ENCODE measurements around the gene NAT9.

NAT9 gene

DNA sequence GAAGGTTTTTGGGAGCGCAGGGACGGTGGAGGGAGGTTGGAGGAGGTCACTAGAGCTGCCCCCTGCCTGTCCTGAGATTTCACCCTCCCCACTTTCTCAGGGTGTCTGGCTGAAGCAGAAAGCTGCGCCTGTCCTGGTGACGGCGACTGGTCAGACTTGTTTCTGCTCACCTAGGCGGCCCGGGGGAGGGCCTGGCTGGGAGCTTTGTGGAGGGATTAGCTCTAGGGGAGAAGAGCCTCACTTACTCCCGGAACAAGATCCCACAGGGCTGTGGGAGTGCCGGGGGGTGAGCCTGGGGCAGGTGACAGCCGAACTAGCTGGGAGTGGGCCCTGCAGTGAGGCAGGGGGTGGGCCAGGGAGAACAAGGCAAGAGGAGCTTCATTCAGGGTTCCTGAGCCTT is 16.2 kb downstream of the NAT9 start:
- no peak for DNase-seq

DNA sequence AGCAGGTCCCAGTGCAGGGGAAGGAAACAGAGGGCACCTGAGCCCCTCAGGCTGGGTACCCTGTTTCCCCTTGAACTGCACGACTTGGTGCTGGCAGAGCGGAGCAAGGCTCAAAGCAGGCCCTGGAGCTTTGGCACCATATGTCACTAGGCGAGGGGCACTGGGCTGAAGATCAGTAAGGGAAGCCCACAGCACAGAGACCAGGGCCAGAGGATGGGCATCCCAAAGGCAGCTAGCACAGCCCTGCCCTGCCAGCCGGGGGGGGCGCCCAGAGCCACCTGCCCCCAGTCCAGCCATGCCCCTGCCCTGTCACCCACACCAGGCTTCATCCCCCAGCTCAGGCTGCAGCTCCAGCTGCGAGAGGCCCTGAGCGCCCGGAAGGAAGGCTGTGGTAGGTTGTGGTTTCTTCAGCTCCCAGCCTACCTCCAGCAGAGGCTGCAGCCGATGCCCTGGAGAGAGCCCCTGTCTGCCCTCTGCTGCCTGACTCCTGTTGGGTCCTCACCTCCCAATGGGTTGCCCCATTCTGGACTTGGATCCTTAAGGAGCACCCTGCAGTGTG is 16.8 kb downstream of the NAT9 start:
- DNase-seq, result no peak

DNA sequence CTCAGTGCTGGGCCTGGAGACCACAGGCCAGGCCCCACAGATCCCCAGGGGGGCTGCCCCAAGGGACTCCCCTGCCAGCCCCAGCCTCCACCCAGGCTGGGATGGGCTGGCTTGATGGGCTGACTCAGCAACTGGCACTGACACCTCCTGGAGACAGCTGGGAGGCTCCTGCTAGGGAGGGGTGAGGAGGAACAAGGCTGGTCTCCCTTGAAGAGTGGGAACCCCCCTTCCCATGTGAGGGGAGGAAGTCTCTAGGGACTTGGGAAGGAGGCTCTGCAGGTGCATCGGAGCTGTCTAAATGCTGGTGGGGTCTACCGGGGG is 17.3 kb downstream of the NAT9 start:
- DNase-seq, result no peak

DNA sequence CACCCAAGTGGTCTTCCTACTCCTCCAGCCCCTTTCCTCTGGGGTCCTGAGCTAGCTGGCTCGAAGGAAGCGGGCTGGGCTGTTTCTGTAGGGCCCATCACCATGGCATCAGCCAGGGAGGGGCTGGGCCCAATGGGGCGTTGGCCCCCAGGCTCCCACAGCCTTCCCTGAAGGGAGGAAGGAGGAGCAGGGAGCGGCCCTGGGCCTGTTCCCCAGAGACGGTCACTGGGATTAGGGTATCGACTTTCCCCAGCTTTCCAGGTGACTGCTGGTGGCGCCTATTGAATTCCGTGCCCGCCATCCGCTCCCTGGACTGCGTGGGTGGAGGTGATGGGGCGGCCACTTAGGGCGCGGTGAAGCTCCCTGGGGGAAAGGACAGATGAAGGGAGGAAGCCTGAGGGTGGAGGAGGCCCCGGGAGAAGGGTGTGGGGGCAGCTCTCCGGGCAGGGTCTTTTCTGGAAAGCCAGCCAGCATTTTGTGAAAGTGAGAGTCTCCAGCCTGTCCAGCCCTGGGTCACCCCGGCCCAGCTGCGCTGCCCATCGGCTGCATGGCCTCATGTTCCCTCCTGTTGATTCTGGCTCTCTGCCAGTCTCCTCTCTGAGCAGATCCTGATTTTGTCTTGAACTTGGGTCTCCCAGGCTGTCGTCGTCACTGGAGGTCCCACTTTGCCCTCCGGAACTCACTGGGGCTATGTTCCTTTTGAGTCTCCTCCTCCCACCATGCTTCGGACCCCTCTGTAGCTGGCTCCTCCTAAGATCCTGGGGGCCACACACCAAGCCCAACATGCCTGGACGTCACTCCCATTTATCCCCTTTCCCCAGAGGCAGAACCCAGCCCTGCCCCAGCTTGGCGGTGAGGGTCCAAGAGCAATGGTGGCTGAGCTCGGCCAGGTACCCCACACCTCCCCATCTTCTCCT is 18.0 kb downstream of the NAT9 start:
- no peak for DNase-seq

DNA sequence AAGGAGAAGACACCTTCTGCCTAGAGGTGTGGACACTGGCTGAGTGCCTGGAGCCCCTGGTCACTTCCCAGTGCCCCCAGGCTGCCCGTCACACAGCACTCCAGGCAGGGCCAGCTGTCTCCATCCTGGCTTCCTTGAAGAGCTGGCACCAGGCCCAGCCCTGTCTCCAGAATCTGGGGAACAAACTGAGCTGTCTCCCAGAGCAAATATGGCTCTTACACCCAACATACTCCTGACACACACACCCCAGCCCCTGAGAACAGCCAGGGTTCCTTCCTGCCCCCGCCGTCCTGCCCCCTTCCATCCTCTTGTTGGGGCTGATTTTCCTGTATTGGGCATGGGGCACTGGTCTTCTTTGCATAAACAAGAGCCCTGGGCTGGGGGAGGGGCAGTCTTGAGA is 18.6 kb downstream of the NAT9 start:
- DNase-seq, result peak; percentile 42

DNA sequence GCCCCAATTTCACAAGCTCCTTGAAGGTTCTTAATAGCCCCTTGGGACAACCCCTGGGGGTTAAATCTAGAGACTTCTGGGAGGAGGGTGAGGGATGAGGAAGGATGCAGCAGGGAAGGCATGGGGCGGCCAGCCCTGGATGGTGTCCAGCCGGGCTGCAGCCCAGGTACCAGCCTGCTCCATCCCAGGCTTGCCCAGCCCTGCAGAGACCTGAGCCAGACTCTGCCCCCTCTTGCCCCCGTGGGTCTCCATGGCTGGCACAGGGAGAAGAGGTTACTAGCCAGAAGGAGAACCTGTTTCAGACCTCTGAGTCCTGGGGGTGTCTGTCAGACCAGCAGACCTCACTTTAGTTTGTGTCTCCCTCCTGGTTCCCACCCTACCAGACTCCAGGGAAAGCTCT is 19.3 kb downstream of the NAT9 start:
- DNase-seq, result no peak

DNA sequence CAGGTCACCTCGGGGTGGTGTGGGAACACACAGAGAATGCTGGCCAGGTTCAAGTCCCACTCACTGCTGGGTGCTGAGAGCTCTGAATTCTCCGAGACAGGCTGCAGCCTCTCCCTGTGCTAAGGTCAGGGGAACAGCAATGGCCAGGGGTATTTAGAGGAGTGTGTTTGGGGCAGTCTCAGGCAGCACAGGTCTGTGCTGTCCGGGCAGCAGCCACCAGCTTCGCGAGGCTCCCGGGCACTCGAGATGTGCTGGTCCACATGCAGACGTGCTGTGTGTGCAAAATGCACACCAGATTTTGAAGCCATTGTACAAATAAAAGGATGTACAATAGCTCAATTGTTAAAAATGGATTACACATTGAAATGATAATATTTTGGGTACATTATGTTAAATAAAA is 20.6 kb downstream of the NAT9 start:
- no peak for DNase-seq

DNA sequence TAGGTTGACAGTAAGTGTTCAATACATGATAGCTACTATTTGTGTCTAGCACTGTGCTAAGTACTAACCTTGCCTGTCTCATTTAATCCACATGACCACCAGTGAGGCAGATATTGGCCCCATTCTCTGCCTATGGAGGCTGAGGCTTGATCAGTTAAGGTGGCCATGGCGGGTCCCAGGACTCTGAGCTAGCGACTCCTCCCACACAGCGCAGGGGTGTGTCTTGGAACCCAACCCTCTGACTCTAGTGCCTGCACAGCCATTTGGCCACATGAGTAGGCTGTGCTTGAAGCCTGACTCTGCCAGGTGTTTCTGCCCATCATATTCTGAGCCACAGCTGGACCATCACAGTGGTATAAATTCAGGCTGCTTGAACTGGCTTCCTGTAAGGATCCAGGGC is 21.3 kb downstream of the NAT9 start:
- no peak for DNase-seq

DNA sequence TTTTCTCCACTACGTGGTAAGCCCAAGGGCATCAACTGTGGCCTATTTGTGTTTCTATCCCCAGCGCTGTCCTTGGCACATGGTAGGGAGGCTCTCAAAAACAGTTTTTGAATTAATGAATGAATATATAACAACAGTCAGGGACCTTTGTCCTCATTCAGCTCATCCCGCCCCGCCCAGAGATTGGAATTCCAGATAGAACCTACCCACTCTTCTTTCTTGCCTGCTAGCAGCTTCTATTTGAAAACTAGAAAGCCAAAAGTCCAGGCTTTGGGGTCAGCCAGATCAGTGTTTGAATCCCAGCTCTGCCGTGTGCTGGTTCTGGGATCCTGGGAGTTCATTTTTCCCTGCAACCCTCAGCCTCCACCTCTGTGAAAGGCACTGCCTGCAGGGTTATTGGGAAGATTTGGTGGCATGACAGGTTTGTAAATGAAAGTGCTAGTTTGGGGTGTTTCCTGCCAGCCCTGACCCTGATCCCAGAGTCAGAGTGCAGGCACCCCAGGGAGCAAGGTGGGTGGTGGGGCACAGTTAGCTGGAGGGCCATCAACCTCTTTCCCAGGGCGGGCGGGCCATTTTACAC is 23.2 kb downstream of the NAT9 start:
- no peak for DNase-seq

DNA sequence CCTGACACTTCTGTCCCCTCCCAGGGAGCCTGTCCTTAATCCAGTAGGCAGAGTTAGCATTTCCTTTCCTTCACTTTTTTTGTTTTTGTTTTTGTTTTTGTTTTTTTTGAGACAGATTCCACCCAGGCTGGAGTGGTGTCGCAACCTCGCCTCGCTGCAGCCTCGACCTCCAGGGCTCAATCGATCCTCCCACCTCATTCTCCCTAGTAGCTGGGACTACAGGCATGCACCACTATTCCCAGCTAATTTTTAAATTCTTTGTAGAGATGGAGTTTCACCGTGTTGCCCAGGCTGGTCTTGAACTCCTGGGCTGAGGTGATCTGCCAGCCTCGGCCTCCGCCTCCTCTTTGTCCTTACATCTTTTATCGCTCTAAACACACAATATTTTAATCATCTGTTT is 23.7 kb downstream of the NAT9 start:
- no peak for DNase-seq

DNA sequence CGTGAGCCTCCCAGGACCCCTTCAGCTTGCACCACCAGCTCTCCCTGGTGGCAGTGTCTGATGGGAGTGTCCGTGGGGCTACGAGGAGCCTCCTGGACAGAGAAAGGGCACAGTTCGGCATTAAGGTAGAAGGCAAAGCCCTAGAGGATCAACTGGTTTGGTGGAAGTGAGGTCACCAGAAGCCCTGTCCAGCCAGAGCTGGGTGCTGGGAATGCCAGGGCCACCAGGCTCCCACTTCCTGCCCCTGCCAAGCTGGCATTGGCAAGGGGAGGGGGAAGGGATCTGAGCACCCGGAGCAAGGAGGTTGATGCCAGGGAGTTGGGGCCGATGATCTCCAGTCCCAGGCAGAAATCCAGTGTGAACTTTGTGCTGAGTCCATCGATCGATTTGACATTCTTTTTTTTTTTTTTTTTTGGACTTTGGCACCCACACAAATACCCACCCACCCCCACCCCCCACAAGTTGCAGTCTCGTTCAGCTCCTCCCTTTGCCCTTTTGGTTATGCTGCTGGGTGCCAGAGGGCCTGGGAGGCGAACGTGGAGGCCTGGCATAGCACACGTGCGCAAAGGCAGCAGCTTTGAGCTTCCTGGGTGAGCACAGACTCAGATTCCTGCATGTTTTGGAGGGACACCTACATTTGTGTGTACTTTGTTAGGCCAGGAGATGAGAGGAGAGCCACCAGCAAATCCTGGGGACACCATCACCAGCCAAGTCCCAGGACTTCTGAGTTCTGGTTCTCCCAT is 25.6 kb downstream of the NAT9 start:
- DNase-seq, result peak; percentile 57

DNA sequence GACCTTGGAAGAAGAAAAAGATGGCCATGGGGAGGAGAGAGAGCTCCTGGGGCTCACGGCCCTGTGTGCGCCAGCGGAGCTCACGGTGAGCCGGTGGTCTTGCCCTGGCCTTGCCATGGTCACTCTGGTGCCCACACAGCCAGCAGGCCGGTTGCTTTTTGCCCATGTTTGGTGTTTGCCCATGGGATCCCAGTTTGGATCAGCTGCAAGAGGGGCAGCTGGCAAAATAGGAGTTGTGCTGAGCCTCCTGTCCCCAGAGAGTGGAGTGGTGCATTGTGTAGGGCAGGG is 26.2 kb downstream of the NAT9 start:
- no peak for DNase-seq

DNA sequence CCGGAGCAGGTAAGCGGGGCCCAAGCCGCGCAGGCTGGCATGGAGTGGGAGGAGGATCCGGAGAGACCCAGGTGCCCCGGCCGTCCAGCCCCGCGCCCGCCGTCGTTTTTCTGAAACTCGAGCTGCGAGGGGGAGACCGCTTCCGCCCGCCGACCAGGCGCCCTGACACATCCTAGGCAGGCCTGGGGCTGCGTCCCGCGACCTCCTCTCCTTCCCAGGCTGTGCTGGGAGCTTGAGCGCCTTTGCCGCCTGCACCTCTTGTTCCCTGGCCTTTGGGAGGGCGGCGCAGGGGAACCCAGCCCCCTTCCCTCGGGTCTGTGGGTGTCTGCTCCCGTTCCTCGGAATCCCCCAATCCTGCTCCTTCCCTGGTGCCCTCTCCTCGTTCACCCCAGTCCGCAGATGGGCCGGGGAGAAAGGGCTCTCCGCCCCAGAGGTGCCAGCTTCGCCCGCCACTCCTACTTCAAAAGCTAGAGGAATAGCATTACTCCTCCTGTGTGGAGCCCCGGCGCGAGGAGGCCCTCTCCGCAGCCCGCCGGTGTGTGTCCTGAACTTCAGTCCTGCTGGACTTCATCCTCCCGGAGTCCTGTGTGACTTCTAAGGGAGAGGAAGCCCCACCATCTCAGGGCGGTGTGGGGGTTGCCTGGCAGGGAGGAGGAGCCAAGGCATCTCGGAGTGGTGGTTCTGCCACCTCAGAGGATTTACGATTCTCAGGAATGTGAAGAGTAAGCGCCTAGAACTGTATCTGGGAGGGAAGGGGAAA is 26.7 kb downstream of the NAT9 start:
- DNase-seq, result no peak

DNA sequence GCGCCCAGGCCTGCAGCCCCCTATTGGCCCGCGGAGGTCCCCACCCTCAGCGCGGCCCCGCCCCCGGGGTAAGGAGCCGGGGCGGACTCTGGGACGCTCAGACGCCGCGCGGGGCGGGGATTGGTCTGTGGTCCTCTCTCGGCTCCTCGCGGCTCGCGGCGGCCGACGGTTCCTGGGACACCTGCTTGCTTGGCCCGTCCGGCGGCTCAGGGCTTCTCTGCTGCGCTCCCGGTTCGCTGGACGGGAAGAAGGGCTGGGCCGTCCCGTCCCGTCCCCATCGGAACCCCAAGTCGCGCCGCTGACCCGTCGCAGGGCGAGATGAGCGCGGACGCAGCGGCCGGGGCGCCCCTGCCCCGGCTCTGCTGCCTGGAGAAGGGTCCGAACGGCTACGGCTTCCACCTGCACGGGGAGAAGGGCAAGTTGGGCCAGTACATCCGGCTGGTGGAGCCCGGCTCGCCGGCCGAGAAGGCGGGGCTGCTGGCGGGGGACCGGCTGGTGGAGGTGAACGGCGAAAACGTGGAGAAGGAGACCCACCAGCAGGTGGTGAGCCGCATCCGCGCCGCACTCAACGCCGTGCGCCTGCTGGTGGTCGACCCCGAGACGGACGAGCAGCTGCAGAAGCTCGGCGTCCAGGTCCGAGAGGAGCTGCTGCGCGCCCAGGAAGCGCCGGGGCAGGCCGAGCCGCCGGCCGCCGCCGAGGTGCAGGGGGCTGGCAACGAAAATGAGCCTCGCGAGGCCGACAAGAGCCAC is 27.4 kb downstream of the NAT9 start, which contains the start of gene NHERF1:
Gene NHERF1, plus strand, starts transcription at position 100 of the 750 bp plus-strand sequence. Its CDS starts 219 bp downstream, at position 319.
- DNase-seq, result peak; percentile 97

DNA sequence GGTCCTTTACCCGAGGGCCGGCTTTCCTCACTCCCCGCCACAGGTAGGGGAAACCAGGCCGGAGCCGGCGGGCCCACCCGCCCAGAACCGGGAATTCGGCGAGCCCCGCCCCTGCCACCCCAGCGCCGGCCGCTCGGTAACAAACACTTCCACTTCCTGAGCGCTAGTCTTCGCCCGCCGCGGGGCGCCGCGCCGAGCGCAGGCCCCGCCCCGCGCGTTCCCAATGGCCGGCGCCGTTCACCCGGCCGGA is 27.9 kb downstream of the NAT9 start:
- no peak for DNase-seq

DNA sequence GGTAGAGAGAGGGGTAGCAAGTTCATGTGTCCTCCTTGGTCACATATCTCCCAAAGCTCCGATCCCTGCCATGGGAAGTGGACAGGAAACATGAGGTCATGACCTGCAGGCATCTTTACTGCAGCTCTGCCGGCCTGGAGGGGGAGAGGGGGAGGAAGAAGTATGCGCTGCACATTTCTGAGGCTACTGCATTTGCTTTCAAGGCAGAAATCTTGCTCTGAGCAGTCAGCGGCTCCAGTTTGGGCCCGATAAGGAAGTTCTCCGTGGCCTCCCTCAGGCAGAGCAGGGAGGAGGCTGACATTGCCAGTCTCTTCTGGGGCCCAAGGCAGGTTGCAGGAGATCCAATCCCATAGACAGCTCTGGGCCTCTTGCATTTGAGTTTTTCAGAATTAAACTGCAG is 29.2 kb downstream of the NAT9 start:
- DNase-seq, result no peak

DNA sequence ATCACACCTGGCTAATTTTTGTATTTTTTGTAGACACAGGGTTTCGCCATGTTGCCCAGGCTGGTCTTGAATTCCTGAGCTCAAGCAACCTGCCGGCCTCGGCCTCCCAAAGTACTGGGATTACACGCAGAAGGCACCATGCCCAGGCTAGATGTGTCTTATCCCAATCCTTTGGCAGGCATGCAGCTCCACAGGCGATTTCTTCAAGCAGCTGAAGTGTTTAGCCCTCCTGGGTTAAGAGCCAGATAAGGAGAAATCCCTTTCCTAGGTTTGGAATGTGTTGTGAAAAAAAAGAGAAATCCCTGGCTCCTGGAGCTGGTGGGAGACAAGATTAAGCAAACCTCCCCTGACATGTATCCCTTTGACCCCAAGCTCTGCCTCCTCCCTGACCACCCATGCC is 29.8 kb downstream of the NAT9 start:
- no peak for DNase-seq

DNA sequence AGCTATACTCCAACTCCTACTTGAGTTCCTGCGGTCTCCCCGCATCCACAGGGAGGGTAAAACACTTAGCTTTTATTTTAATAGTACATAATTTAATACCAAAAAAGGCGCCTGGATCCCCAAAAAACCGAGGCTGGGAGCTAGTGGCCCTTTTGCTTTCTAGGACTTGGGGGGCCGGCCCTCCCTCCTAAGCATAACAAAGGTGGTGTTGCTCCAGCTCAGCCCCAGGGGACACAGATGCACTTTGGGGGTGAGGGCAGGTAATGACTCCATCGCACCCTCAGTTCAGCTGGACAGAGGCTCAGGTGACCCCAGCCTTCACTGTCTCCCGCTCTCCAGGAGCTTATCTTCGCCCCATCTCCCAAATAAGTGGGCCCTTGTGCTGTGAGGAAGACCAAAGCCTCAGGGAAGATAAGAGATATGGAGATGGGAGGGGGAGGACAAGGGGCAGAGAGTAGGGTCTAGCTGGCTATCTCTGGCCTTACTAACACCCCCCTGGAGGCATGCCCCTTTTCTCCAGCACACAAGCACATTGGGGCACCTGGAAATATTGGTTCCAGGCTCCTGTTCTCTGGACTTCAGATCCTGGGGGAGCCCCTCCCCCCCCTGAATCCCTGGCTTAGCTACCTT is 30.5 kb downstream of the NAT9 start:
- no peak for DNase-seq

DNA sequence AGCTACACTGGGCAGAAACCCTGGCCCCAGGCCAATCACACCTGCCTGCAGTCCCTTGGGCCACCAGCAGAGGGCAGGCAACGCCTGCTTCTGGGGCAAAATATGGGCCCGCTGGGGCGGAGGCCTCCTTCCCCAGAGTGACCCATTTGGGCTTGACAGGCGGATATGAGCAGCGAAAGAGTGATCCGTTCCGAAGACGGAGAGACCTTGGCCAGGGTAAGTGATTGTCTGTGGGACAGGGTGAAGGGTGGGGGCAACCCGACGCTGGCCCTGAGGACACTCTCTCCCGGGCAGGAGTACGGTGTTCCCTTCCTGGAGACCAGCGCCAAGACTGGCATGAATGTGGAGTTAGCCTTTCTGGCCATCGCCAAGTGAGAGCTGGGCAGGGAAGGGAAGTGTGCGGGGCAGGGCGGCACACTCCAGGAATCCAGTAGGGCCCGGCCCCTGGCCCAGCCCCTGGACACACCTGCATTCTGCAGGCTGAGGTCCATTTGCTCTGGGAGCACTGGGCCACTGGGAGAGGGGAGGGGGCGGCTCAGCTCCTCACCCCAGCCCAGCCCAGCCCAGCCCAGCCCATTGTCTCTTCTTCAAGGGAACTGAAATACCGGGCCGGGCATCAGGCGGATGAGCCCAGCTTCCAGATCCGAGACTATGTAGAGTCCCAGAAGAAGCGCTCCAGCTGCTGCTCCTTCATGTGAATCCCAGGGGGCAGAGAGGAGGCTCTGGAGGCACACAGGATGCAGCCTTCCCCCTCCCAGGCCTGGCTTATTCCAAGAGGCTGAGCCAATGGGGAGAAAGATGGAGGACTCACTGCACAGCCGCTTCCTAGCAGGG is 31.2 kb downstream of the NAT9 start:
- DNase-seq, result peak; percentile 81

DNA sequence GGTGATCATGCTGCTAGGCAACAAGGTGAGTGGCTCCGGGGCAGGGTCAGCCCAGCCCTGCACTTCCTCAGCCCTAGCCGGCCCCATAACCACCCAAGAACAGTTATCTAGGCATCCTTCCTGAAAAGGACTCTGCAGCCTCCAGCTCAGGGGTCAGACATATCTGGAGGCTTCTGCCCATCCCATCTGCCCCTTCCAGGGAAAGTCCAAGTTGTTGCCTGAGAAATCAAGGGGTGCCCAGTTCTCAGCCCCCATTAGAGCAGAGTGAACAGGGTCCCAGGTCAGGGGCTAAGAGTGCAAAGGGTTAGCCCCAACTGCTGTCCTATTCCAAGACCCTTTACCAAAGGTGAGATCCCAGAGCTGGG is 31.8 kb downstream of the NAT9 start:
- no peak for DNase-seq

DNA sequence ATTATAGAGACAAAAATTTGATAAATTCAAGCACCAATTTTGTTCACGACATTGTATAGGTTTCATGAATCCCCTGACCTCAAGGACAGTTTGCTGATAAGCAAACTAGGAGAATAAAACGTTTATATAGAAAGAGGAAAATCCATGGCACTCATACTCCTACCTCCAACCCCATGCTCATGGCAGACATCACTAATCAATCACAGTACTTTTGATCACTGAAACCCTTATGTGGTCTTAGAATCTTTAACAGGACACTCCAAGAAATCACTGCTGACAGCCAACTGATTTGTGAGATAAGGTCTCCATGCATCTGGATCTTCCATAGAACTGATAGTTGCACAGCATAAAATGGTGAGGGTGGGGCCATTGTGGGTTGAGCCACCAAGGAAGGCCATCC is 32.4 kb downstream of the NAT9 start:
- no peak for DNase-seq
